B cell (primary cell): ENCODE measurements around the gene PPT2. TPM values are rescaled to one million over a fixed set of nuclear protein-coding genes. Genes with fewer than 3 reads are reported as not detected.
A peak's percentile ranks its signal among the peaks of the same experiment; 100 is the strongest.

Source experiments
- ATAC-seq: fragments of 200-7000 bp; cut with Tn5 transposase; one replicate; pipeline ENCODE4 v1.10.0; 2021; ENCODE audit warnings: low read depth, mild to moderate bottlenecking, moderate number of reproducible peaks, moderate library complexity
- CTCF ChIA-PET: fragments of 350-600 bp; sonication (Branson Sonifier 250); formaldehyde crosslinking; loops from one replicate; lab custom pipeline; 2021; ENCODE audit warnings: antibody characterized with exemption, inconsistent platforms; lab: Charles Lee
- POLR2A ChIA-PET: fragments of 350-600 bp; sonication (Branson Sonifier 250); formaldehyde crosslinking; loops from one replicate; lab custom pipeline; 2021; ENCODE audit warnings: antibody characterized with exemption; lab: Charles Lee
- DNase-seq: peaks from one replicate; pipeline ENCODE4 v3.0.0; 2013
- H2AFZ ChIP-seq: 2 replicates; pipeline ENCODE4 v1.6.1; 2012; ENCODE audit warnings: mild to moderate bottlenecking, low read depth, low read length; ENCODE audit not compliant: insufficient read depth, poor library complexity, severe bottlenecking
- H3K27ac ChIP-seq, 2 donors: 1 replicate in 1 of 2; 2 replicates in 1 of 2; pipeline ENCODE4 v1.5.1; 2012 to 2013; ENCODE audit warnings: low read length in 2 of 2, mild to moderate bottlenecking in 2 of 2, moderate library complexity in 1 of 2
- H3K27me3 ChIP-seq, 4 experiments: fragments of 200-600 bp in 1 of 4; sonication (generic) in 1 of 4; replicated peaks in 1 of 4; 1 replicate in 2 of 4; 2 replicates in 2 of 4; pipeline versions ENCODE4 v1.6.1 to v1.7.0; 2013 to 2016; ENCODE audit warnings: low read length in 3 of 4, mild to moderate bottlenecking in 2 of 4, mixed read lengths in 1 of 4, moderate library complexity in 1 of 4; ENCODE audit not compliant: insufficient read depth in 4 of 4, control insufficient read depth in 3 of 4; ENCODE audit errors: control extremely low read depth in 1 of 4
- H3K36me3 ChIP-seq, 2 experiments: replicated peaks in 1 of 2; 1 replicate in 1 of 2; 2 replicates in 1 of 2; pipeline versions ENCODE4 v1.6.1 to v1.7.1; 2013; ENCODE audit warnings: low read length in 1 of 2; ENCODE audit not compliant: insufficient read depth in 2 of 2, control insufficient read depth in 1 of 2; ENCODE audit errors: control extremely low read depth in 1 of 2, extremely low read depth in 1 of 2
- H3K4me1 ChIP-seq, 2 donors: fragments of 200-600 bp in 1 of 2; sonication (generic) in 1 of 2; 1 replicate in 1 of 2; 2 replicates in 1 of 2; pipeline versions ENCODE4 v1.5.1 to v1.6.1; 2013 to 2017; ENCODE audit warnings: low read length in 2 of 2; ENCODE audit not compliant: control insufficient read depth in 2 of 2, insufficient read depth in 2 of 2
- H3K4me2 ChIP-seq: replicated peaks from 2 replicates; pipeline ENCODE3; 2012; ENCODE audit warnings: mild to moderate bottlenecking, low read depth, low read length; ENCODE audit not compliant: poor library complexity, severe bottlenecking
- H3K4me3 ChIP-seq, 5 experiments: fragments of 200-600 bp in 1 of 5; sonication (generic) in 1 of 5; 1 replicate in 3 of 5; 2 replicates in 2 of 5; pipeline versions ENCODE4 v1.5.1 to v1.7.0; 2011 to 2016; ENCODE audit warnings: low read length in 4 of 5, mild to moderate bottlenecking in 4 of 5, low read depth in 2 of 5, control low read depth in 1 of 5, moderate library complexity in 1 of 5; ENCODE audit not compliant: insufficient read depth in 1 of 5; ENCODE audit errors: control extremely low read depth in 1 of 5, extremely low read depth in 1 of 5
- H3K79me2 ChIP-seq: fragments of 200-600 bp; sonication (generic); one replicate; pipeline ENCODE4 v1.6.0; 2016; ENCODE audit warnings: low read length; ENCODE audit not compliant: control insufficient read depth, insufficient read depth
- H3K9ac ChIP-seq: fragments of 200-600 bp; sonication (generic); 2 replicates; pipeline ENCODE4 v1.6.1; 2017; ENCODE audit warnings: mild to moderate bottlenecking, low read length, moderate library complexity
- H3K9me3 ChIP-seq, 3 donors: one replicate each; pipeline versions ENCODE4 v1.6.1 to v1.7.1; 2013; ENCODE audit warnings: low read length in 2 of 3; ENCODE audit not compliant: control insufficient read depth in 2 of 3, insufficient read depth in 1 of 3; ENCODE audit errors: control extremely low read depth in 1 of 3
- H4K20me1 ChIP-seq: 2 replicates; pipeline ENCODE4 v1.6.0; 2012; ENCODE audit warnings: mild to moderate bottlenecking, low read length; ENCODE audit not compliant: insufficient read depth, control insufficient read depth, poor library complexity, severe bottlenecking
- H3K27ac Mint-ChIP-seq: one replicate; pipeline ENCODE4 v1.8.0; 2021; ENCODE audit warnings: mixed read lengths
- H3K27me3 Mint-ChIP-seq: one replicate; pipeline ENCODE4 v1.8.0; 2021; ENCODE audit warnings: mixed read lengths
- H3K4me1 Mint-ChIP-seq: one replicate; pipeline ENCODE4 v1.8.0; 2021; ENCODE audit warnings: mixed read lengths
- H3K4me3 Mint-ChIP-seq: one replicate; pipeline ENCODE4 v1.8.0; 2021; ENCODE audit warnings: mixed read lengths
- H3K9me3 Mint-ChIP-seq: one replicate; pipeline ENCODE4 v1.8.0; 2022; ENCODE audit warnings: mixed read lengths; ENCODE audit not compliant: insufficient read depth
- CTCF ChIP-seq: fragments of 200-600 bp; IDR thresholded peaks from one replicate; pipeline ENCODE4 v1.8.0; 2022; ENCODE audit warnings: antibody characterized with exemption, mild to moderate bottlenecking
- EZH2 ChIP-seq: IDR thresholded peaks from 2 replicates; pipeline ENCODE4 v1.6.1; 2012; ENCODE audit warnings: borderline replicate concordance, low read depth, mild to moderate bottlenecking, moderate library complexity, low read length; ENCODE audit not compliant: insufficient read depth, poor library complexity, severe bottlenecking
- WGBS: methylation state at CpG from one replicate; pipeline ENCODE4 v1.1.5; 2013; ENCODE audit warnings: missing lambda C conversion rate; ENCODE audit not compliant: insufficient coverage; 5-methylcytosine and 5-hydroxymethylcytosine counted together
- intact Hi-C: fragments of 100-400 bp; cut with micrococcal nuclease; formaldehyde crosslinking; loops from one replicate; pipeline ENCODE4 v1.10.0; 2022
- polyA plus RNA-seq: library from polyadenylated mRNA; depleted of rRNA; stranded (reverse); fragments of >200 nt; gene quantifications from 2 replicates; pipeline ENCODE4 v1.2.3, GENCODE V29; 2012
- total RNA-seq, 2 donors: library from RNA; stranded (reverse); fragments of 120-200 nt in 1 of 2; gene quantifications; 1 replicate in 1 of 2; 2 replicates in 1 of 2; pipeline versions ENCODE4 v1.2.3 to v1.2.4, GENCODE V29; 2013 to 2022

PPT2 gene
- total and polyA plus RNA-seq, 2 donors (not counting 1 experiment from before 2014, with no cell fraction given): 1.2 to 4.2 TPM

DNA sequence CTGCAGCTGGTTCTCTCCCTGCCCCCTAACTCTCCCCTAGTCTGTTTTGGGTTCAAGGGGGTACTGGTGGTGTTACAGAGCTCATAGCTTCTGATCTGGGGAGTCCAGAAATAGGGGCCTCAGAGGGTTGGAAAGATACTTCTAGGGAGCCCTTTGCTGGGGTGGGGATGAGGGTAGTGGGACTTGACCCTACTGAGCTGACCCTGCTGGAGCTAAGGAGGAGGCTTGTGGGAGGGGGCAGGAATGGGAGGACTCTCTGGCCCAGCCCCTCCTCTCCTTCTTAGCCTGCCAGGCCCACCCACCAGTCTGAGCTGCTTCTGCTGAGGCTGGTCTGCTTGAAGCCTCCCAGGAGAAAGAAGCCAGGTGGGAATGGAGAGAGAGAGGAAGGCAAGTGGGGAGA, 10.4 kb downstream of the PPT2 start, which contains the start of gene EGFL8:
EGFL8 (plus strand) TSS at position 301 of the 400 bp plus-strand sequence. CDS start 1,571 bp downstream, outside the sequence.
- no peaks in the 10 kb centered on the region for H3K79me2 ChIP-seq
- POLR2A ChIA-PET: no interaction called here
- Mint-ChIP-seq H3K4me1 (peaks cover 8% of the 10 kb centered on the region), H3K4me3 (no peak within 1 kb of the TSS), H3K27ac (no peak within 1 kb of the TSS), H3K27me3 (no peaks in the 10 kb centered on the region), H3K9me3 (no peaks in the 10 kb centered on the region)
- no peak within 1 kb of the TSS for H3K4me3 ChIP-seq
- TF ChIP-seq EZH2: no peak
- no peak for TF ChIP-seq CTCF
- H3K36me3 ChIP-seq: peaks cover 0 to 5% of the 10 kb centered on the region in 2 experiments
- peak; percentile 3 for DNase-seq
- H3K27ac ChIP-seq: no peak within 1 kb of the TSS
- peaks cover 0 to 6% of the 10 kb centered on the region in 2 donors for H3K4me1 ChIP-seq
- no peak for ATAC-seq
- no peak within 1 kb of the TSS for H2AFZ ChIP-seq
- no peaks in the 10 kb centered on the region for H3K27me3 ChIP-seq
- H4K20me1 ChIP-seq: no peaks in the 10 kb centered on the region
- no peak within 1 kb of the TSS for H3K4me2 ChIP-seq
- intact Hi-C loops: no loop called here
- H3K9me3 ChIP-seq: no peaks in the 10 kb centered on the region
- CTCF ChIA-PET: interaction anchor here (0.9 to 1.2 kb wide), 2 partner anchors 25 to 46 kb away, joined by 3 read pairs; no protein-coding TSS in a partner anchor
- H3K9ac ChIP-seq: no peak within 1 kb of the TSS

DNA sequence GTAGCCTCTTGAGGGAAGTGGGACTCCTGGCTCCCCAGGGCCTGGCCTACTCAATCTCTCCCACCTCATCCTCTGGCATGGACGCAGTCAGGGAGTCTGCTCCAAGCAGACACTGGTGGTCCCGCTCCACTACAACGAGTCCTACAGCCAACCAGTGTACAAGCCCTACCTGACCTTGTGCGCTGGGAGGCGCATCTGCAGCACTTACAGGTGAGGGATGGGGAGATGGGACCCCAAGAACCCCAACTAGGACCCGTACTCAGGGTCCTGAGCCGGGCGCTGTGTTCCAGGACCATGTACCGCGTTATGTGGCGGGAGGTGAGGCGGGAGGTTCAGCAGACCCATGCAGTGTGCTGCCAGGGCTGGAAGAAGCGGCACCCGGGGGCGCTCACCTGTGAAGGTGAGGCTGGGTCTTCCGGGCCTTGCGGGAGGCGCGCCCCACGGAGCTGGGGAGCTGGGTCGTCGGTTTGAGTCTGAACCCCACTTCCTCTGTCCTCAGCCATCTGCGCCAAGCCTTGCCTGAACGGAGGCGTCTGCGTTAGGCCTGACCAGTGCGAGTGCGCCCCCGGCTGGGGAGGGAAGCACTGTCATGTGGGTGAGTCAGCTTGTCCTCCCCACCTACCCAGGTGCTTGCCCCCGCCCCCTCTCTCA, 12.6 kb downstream of the PPT2 start:
- H3K27ac Mint-ChIP-seq: no peak overlapping the region
- no peak overlapping the region for H3K4me3 ChIP-seq
- no peak overlapping the region for H3K27ac ChIP-seq
- CTCF ChIA-PET: no interaction called here
- 98% methylated on average over 26 of the region's 30 CpGs for WGBS
- H3K9ac ChIP-seq: no peak overlapping the region
- no peak overlapping the region for H3K4me3 Mint-ChIP-seq
- peaks cover 0 to 6% of the 10 kb centered on the region in 2 donors for H3K4me1 ChIP-seq
- H4K20me1 ChIP-seq: no peaks in the 10 kb centered on the region
- H3K36me3 ChIP-seq: peaks cover 7 to 23% of the 10 kb centered on the region in 2 experiments
- intact Hi-C loops: no loop called here
- no peaks in the 10 kb centered on the region for H3K9me3 Mint-ChIP-seq
- H3K27me3 Mint-ChIP-seq: no peaks in the 10 kb centered on the region
- no peaks in the 10 kb centered on the region for H3K27me3 ChIP-seq
- DNase-seq: peak; percentile 18
- no peaks in the 10 kb centered on the region for H3K9me3 ChIP-seq
- H3K79me2 ChIP-seq: no peaks in the 10 kb centered on the region
- POLR2A ChIA-PET: no interaction called here
- no peak overlapping the region for H2AFZ ChIP-seq
- ATAC-seq: no peak
- H3K4me1 Mint-ChIP-seq: peaks cover 8% of the 10 kb centered on the region
- TF ChIP-seq EZH2 (no peak), CTCF (no peak)
- H3K4me2 ChIP-seq: no peak overlapping the region
